ENCODE results near the gene ZNF30.

DNA sequence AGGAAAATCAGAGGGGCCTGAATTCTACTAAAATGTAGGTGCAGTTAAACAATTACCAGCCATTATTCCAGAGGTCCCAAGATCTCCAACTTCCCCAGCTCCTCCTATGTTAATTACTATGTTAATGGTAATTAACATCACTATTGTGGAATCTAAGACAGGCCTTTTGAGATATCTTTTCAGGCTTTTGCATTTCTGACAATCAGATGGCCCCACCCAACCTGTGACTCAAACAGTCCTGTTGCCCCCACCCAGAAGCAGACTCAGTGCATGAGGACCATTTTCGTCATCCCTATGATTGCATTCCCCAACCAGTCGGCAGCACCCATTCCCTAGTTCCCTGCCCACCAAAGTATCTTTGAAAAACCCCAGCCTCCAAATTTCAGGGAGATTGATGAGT is 8.5 kb upstream of the ZNF30 start:
- TF ChIP-seq, protein P1, sequence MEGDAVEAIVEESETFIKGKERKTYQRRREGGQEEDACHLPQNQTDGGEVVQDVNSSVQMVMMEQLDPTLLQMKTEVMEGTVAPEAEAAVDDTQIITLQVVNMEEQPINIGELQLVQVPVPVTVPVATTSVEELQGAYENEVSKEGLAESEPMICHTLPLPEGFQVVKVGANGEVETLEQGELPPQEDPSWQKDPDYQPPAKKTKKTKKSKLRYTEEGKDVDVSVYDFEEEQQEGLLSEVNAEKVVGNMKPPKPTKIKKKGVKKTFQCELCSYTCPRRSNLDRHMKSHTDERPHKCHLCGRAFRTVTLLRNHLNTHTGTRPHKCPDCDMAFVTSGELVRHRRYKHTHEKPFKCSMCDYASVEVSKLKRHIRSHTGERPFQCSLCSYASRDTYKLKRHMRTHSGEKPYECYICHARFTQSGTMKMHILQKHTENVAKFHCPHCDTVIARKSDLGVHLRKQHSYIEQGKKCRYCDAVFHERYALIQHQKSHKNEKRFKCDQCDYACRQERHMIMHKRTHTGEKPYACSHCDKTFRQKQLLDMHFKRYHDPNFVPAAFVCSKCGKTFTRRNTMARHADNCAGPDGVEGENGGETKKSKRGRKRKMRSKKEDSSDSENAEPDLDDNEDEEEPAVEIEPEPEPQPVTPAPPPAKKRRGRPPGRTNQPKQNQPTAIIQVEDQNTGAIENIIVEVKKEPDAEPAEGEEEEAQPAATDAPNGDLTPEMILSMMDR (conservative IDR thresholded peaks at IDR 0.05; ENCODE audit: low read depth, low read length) = no peak
- no peak for TF ChIP-seq EZH2 (IDR thresholded peaks at IDR 0.05; ENCODE audit: borderline replicate concordance, low read depth, low read length, poor library complexity, severe bottlenecking)
